ENCODE results near the gene SLC17A9. TPM values are rescaled to one million over a fixed set of nuclear protein-coding genes. Genes with fewer than 3 reads are reported as not detected.

SLC17A9 gene
- total RNA-seq, 2 experiments from 2014 or later = 78.5 to 78.7 TPM

GRCh38 chr20:62989201-62989601 is 36.7 kb downstream of the SLC17A9 start:
- POLR2A ChIA-PET = no interaction called here
- CTCF ChIA-PET = no interaction called here
- peak overlapping the region; percentile 57 for H3K4me3 Mint-ChIP-seq
- peak; percentile 79 for ATAC-seq
- peak; percentile 67 for DNase-seq
- peak overlapping the region; percentile 52 for H3K27ac Mint-ChIP-seq
- intact Hi-C loops (cut with micrococcal nuclease) = no loop called here
- no peaks in the 10 kb centered on the region for H3K27me3 Mint-ChIP-seq
- no peaks in the 10 kb centered on the region for H3K36me3 Mint-ChIP-seq (ENCODE audit: low read depth)
- peaks cover 7% of the 10 kb centered on the region for H3K4me1 Mint-ChIP-seq (ENCODE audit: low read depth)
- H3K9me3 Mint-ChIP-seq = no peaks in the 10 kb centered on the region
- no peak for TF ChIP-seq CTCF (IDR thresholded peaks at IDR 0.05)

GRCh38 chr20:62990306-62990825 is 37.9 kb downstream of the SLC17A9 start:
- ChIA-PET CTCF (interaction anchor here (1.0 to 1.9 kb wide), 2 partner anchors 10 to 20 kb away, joined by 3 to 4 read pairs; no protein-coding TSS in a partner anchor), POLR2A (no interaction called here)
- H3K4me1 Mint-ChIP-seq (ENCODE audit: low read depth) = peaks cover 7% of the 10 kb centered on the region
- ATAC-seq = no peak
- no peak for DNase-seq
- no peaks in the 10 kb centered on the region for H3K27me3 Mint-ChIP-seq
- intact Hi-C loops (cut with micrococcal nuclease) = no loop called here
- no peak overlapping the region for H3K4me3 Mint-ChIP-seq
- H3K36me3 Mint-ChIP-seq (ENCODE audit: low read depth) = no peaks in the 10 kb centered on the region
- no peak for TF ChIP-seq CTCF (IDR thresholded peaks at IDR 0.05)
- H3K9me3 Mint-ChIP-seq = no peaks in the 10 kb centered on the region
- no peak overlapping the region for H3K27ac Mint-ChIP-seq

GRCh38 chr20:62991196-62991807 is 38.8 kb downstream of the SLC17A9 start:
- H3K36me3 Mint-ChIP-seq (ENCODE audit: low read depth) = no peaks in the 10 kb centered on the region
- H3K27me3 Mint-ChIP-seq = peaks cover 2% of the 10 kb centered on the region
- no peak for ATAC-seq
- ChIA-PET CTCF (interaction anchor here (1.0 to 1.9 kb wide), 2 partner anchors 11 to 20 kb away, joined by 3 to 4 read pairs; no protein-coding TSS in a partner anchor), POLR2A (no interaction called here)
- no peak for DNase-seq
- no peak overlapping the region for H3K4me3 Mint-ChIP-seq
- intact Hi-C loops (cut with micrococcal nuclease) = no loop called here
- H3K9me3 Mint-ChIP-seq = no peaks in the 10 kb centered on the region
- peaks cover 7% of the 10 kb centered on the region for H3K4me1 Mint-ChIP-seq (ENCODE audit: low read depth)
- no peak overlapping the region for H3K27ac Mint-ChIP-seq
- no peak for TF ChIP-seq CTCF (IDR thresholded peaks at IDR 0.05)

GRCh38 chr20:62991863-62992262 is 39.4 kb downstream of the SLC17A9 start:
- H3K4me1 Mint-ChIP-seq (ENCODE audit: low read depth) = peaks cover 7% of the 10 kb centered on the region
- ChIA-PET CTCF (interaction anchor here (1.9 kb wide), 1 partner anchor 12 kb away, joined by 4 read pairs; no protein-coding TSS in a partner anchor), POLR2A (interaction anchor here (0.6 kb wide), 1 partner anchor 55 kb away, joined by 4 read pairs; no protein-coding TSS in a partner anchor)
- H3K27ac Mint-ChIP-seq = no peak overlapping the region
- TF ChIP-seq CTCF (IDR thresholded peaks at IDR 0.05) = no peak
- no peaks in the 10 kb centered on the region for H3K9me3 Mint-ChIP-seq
- H3K36me3 Mint-ChIP-seq (ENCODE audit: low read depth) = no peaks in the 10 kb centered on the region
- intact Hi-C loops (cut with micrococcal nuclease) = no loop called here
- H3K4me3 Mint-ChIP-seq = no peak overlapping the region
- peaks cover 4% of the 10 kb centered on the region for H3K27me3 Mint-ChIP-seq
- ATAC-seq (no peak), DNase-seq (no peak)

- H3K4me1 Mint-ChIP-seq (ENCODE audit: low read depth) = peaks cover 6% of the 10 kb centered on the region
- no peak for TF ChIP-seq CTCF (IDR thresholded peaks at IDR 0.05)
- DNase-seq (no peak), ATAC-seq (no peak)
- intact Hi-C loops (cut with micrococcal nuclease) = no loop called here
- no peak overlapping the region for H3K27ac Mint-ChIP-seq
- no peaks in the 10 kb centered on the region for H3K9me3 Mint-ChIP-seq
- no peak overlapping the region for H3K4me3 Mint-ChIP-seq
- peaks cover 8% of the 10 kb centered on the region for H3K27me3 Mint-ChIP-seq
- POLR2A ChIA-PET = no interaction called here
- H3K36me3 Mint-ChIP-seq (ENCODE audit: low read depth) = no peaks in the 10 kb centered on the region
- CTCF ChIA-PET = interaction anchor here (0.7 to 1.9 kb wide), 3 partner anchors 11 to 21 kb away, joined by 3 to 7 read pairs (median 3); no protein-coding TSS in a partner anchor
Observed at GRCh38 chr20:62993856-62994494, 41.5 kb downstream of the SLC17A9 start.
